ENCODE data around the gene TMEM25.
"Not testable (repeated sequence)": the region's sequence is repeated elsewhere in the genome, so short reads cannot be mapped to it uniquely, and the experiment has no call there.

The TMEM25 gene

DNA sequence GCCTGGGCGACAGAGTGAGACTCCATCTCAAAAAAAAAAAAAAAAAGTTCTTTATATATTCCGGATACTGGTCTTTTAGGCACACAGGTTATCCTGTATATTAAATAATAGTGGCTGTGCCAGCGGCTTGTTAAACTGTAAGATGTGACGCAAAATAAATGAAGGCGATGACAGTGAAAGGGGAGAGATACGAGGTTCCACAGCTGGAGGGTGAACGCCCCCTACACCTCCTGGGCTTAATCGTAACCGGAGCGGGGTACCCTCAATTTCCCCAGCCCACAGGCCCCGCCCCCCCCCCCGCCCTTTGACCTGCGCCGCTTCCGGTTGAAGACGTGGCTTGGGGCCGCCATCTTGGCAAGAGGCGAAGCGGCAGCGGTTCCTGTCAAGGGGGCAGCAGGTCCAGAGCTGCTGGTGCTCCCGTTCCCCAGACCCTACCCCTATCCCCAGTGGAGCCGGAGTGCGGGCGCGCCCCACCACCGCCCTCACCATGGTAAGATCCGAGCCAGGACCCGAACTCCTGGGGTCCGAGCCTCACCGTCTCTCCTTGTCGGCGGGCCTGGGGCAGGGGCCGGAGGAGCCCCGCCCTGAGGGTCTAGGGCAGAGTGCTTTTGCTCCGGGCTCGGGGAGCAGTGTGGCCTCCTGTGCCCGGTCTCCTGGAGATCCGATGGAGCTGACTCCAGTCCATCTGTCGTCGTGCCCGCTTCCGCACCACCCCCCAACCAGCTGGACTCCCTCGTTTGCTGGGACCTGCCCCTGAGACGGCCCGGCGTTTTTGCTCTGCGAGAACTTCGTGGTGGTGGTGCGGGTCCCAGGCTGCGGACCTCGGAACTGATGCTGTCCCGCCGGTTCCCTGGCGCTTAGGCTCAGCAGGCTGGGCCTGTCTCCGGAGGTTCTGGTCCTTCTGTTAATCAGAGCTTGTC is 41.3 kb downstream of the TMEM25 start, which contains the start of gene ARCN1:
ARCN1 (plus strand) TSS at position 349 of the 920 bp plus-strand sequence; CDS start at position 488, 139 bp downstream.
- peak within 1 kb of the TSS; percentile 96 for H3K4me3 ChIP-seq (ENCODE audit: low read depth, low read length)
- peak; percentile 37 for DNase-seq (ENCODE audit: low read depth)

DNA sequence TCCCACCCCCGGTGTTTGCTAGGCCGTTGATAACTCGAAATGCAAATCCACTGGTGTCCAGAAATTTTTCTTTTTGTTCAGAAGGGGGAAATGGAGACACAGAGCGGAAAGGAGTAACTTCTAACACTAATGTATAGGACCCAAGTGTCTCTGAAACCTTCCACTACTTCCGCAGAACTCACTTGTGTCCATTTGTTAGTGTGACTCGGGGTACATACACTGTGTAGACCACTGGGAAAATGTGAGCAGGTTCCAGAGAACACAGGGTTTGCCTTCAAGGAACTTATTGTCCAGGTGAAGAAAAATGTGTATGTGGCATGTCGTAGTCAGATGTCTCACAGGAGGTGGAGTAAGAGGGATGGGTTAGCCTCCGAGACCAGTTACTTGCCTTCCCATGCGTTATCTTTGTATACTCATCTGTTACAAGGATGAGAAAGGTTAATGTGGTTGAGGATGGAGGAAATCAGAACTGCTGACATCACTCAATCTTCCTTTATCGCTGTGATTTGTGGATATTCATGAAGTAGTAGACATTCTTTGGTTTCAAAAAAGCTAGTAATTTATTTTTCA is 42.1 kb downstream of the TMEM25 start:
- DNase-seq (ENCODE audit: low read depth) = no peak
- peak overlapping the region; percentile 96 for H3K4me3 ChIP-seq (ENCODE audit: low read depth, low read length)

DNA sequence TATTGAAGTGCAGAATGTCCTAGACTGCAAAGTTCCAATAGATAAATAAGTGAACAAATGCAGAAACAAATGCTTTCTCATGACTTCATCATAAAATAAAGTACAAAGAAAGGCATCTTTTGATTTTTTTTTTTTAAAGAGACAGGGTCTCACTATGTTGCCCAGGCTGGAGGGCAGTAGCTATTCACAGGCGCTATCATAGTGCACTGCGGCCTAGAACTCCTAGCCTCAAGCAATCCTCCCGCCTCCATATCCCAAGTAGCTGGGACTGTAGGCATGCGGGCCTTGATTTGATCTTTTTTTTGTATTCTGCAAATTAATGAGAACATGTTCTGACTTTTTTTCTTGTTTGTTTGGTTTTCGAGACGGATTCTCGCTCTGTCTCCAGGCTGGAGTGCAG is 43.6 kb downstream of the TMEM25 start:
- DNase-seq (ENCODE audit: low read depth) = no peak
- H3K4me3 ChIP-seq (ENCODE audit: low read depth, low read length) = peak overlapping the region; percentile 96

DNA sequence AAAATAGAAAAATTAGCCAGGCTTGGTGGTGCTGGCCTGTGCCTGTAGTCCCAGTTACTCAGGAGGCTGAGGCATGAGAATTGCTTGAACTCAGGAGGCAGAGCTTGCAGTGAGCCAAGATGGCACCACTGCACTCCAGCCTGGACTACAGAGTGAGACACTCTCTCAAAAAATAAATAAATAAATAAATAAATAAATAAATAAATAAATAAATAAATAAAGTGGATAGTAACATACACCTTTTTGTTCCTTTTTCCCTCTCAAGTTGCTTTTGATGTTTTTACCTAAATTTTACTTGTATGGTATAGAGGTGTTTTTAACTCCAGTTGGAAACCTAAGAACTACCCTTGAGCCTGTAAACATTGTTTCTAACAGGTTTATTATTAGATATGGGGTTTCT is 47.0 kb downstream of the TMEM25 start:
- H3K4me3 ChIP-seq (ENCODE audit: low read depth, low read length); DNase-seq (ENCODE audit: low read depth): not testable (repeated sequence)

DNA sequence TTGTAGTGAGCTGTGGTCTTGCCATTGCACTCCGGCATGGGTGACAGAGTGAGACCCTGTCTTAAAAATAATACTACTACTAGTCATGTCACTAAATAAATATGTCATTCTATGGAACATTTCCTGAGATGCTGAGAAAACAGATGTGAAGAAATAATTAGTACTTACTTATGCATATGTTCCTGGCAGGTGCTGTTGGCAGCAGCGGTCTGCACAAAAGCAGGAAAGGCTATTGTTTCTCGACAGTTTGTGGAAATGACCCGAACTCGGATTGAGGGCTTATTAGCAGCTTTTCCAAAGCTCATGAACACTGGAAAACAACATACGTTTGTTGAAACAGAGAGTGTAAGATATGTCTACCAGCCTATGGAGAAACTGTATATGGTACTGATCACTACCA is 50.1 kb downstream of the TMEM25 start:
- DNase-seq (ENCODE audit: low read depth) = no peak
- no peak overlapping the region for H3K4me3 ChIP-seq (ENCODE audit: low read depth, low read length)
